GM06990 (cell line): ENCODE measurements around the gene RIT2.

Source experiments
- DNase-seq: peaks from one replicate; pipeline ENCODE4 v3.0.0-alpha.2; 2011; ENCODE audit not compliant: insufficient read length; ENCODE audit errors: extremely low read depth
- H3K27me3 ChIP-seq: replicated peaks from 2 replicates; pipeline ENCODE4 v1.6.0; 2011; ENCODE audit warnings: low read length; ENCODE audit not compliant: control insufficient read depth, insufficient read depth
- H3K36me3 ChIP-seq: 2 replicates; pipeline ENCODE4 v1.5.1; 2011; ENCODE audit warnings: low read length; ENCODE audit not compliant: control insufficient read depth, insufficient read depth
- H3K4me3 ChIP-seq: replicated peaks from 2 replicates; pipeline ENCODE4 v1.5.1; 2011; ENCODE audit warnings: low read depth, mild to moderate bottlenecking, control low read depth, low read length
- TF ChIP-seq, protein P1 (sequence below): IDR thresholded peaks from 2 replicates; pipeline ENCODE4 v1.5.1; 2011; ENCODE audit warnings: low read length, control low read depth, mild to moderate bottlenecking, inconsistent platforms; ENCODE audit not compliant: insufficient read depth, poor library complexity, severe bottlenecking

The RIT2 gene

DNA sequence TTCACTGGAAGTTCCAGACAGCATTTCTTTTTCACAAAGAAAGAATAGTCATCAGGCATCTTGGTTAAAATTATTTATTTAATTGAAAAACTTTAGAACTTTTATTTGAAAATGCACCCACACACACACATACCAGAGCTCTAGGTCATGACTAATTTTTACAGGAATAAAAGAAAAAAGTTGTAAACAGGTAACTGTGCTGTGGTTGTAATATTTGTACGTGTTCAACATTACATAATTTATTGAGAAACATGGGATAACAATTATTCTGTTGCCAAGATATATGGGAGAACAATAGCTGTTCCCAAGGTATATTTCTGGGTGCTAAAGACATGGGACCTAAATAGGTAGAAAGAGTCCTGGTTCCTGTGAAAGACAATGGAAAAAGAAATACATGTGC is 104.9 kb downstream of the RIT2 start:
- DNase-seq: no peak
- TF ChIP-seq, protein P1, sequence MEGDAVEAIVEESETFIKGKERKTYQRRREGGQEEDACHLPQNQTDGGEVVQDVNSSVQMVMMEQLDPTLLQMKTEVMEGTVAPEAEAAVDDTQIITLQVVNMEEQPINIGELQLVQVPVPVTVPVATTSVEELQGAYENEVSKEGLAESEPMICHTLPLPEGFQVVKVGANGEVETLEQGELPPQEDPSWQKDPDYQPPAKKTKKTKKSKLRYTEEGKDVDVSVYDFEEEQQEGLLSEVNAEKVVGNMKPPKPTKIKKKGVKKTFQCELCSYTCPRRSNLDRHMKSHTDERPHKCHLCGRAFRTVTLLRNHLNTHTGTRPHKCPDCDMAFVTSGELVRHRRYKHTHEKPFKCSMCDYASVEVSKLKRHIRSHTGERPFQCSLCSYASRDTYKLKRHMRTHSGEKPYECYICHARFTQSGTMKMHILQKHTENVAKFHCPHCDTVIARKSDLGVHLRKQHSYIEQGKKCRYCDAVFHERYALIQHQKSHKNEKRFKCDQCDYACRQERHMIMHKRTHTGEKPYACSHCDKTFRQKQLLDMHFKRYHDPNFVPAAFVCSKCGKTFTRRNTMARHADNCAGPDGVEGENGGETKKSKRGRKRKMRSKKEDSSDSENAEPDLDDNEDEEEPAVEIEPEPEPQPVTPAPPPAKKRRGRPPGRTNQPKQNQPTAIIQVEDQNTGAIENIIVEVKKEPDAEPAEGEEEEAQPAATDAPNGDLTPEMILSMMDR: no peak
- Histone ChIP-seq H3K27me3 (no peaks in the 10 kb centered on the region), H3K36me3 (no peaks in the 10 kb centered on the region), H3K4me3 (no peak overlapping the region)

DNA sequence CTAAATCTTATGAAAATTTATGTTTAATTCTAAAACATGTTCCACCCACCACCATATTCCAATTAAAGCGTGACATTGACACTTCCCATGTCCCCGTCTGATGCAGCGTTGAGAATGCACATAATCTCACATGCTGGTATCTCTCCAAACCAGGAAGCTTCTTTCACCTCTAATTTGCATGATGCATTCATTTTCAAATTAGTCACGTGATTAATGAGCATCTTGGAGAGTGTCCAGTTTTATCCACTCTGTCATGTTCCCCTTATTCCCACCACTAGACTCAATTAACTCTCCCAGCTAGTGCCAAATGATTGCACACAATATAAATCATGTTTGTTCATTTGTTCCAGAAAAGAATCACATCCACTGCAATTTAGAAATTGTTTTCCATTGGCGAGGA is 105.8 kb downstream of the RIT2 start:
- no peaks in the 10 kb centered on the region for H3K36me3 ChIP-seq
- TF ChIP-seq, protein P1: no peak
- no peak for DNase-seq

GRCh38 chr18:43007365-43007764 is 108.1 kb downstream of the RIT2 start:
- Histone ChIP-seq H3K27me3 (no peaks in the 10 kb centered on the region), H3K36me3 (no peaks in the 10 kb centered on the region), H3K4me3 (no peak overlapping the region)
- TF ChIP-seq, protein P1: no peak
- DNase-seq: no peak

More for the DNA sequence above, 105.8 kb downstream of the RIT2 start:
- Histone ChIP-seq H3K4me3 (no peak overlapping the region), H3K27me3 (no peaks in the 10 kb centered on the region)

GRCh38 chr18:43004421-43004820 is 111.1 kb downstream of the RIT2 start:
- Histone ChIP-seq H3K27me3 (no peaks in the 10 kb centered on the region), H3K36me3 (no peaks in the 10 kb centered on the region), H3K4me3 (no peak overlapping the region)
- TF ChIP-seq, protein P1: no peak
- no peak for DNase-seq

- TF ChIP-seq, protein P1: no peak
- H3K27me3 ChIP-seq: no peaks in the 10 kb centered on the region
- DNase-seq: no peak
Measured at GRCh38 chr18:43001821-43002220, 113.7 kb downstream of the RIT2 start.

GRCh38 chr18:42996824-42997223 is 118.7 kb downstream of the RIT2 start:
- H3K27me3 ChIP-seq: no peaks in the 10 kb centered on the region
- no peaks in the 10 kb centered on the region for H3K36me3 ChIP-seq
- no peak overlapping the region for H3K4me3 ChIP-seq
- TF ChIP-seq, protein P1: no peak
- DNase-seq: no peak

More at GRCh38 chr18:43001821-43002220, 113.7 kb downstream of the RIT2 start:
- H3K36me3 ChIP-seq: no peaks in the 10 kb centered on the region
- no peak overlapping the region for H3K4me3 ChIP-seq
